ENCODE measurements around the gene CFAP97D1.

- TF ChIP-seq CTCF (conservative IDR thresholded peaks at IDR 0.05 in 1 of 2, IDR thresholded peaks at IDR 0.05 in 1 of 2; ENCODE audit: extremely low read depth in 1 of 2, insufficient read depth in 1 of 2, low read depth in 1 of 2, low read length in 2 of 2) (no peak), EZH2 (IDR thresholded peaks at IDR 0.05; ENCODE audit: borderline replicate concordance, low read length) (no peak)
Measured at GRCh38 chr17:43754947-43755346, 25.3 kb upstream of the CFAP97D1 start.
